Measurements from ENCODE around the gene FUT8. TPM values are rescaled to one million over a fixed set of nuclear protein-coding genes. Genes with fewer than 3 reads are reported as not detected.
"Not testable (repeated sequence)": the region's sequence is repeated elsewhere in the genome, so short reads cannot be mapped to it uniquely, and the experiment has no call there.

FUT8 gene
- total RNA-seq, 1 experiment from 2014 or later, result 16.2 TPM

DNA sequence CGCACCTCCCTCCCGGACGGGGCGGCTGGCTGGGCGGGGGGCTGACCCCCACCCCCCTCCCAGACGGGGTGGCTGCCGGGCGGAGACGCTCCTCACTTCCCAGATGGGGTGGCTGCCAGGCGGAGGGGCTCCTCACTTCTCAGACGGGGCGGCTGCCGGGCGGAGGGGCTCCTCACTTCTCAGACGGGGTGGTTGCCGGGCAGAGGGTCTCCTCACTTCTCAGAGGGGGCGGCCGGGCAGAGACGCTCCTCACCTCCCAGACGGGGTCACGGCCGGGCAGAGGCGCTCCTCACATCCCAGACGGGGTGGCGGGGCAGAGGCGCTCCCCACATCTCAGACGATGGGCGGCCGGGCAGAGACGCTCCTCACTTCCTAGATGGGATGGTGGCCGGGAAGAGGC is 280.0 kb downstream of the FUT8 start:
- in situ Hi-C loops (cut with HindIII; ENCODE audit: low pct_unique_long_range_greater_than_20kb, low sequenced_read_pairs); DNase-seq (ENCODE audit: low read depth, low spot score): not testable (repeated sequence)

DNA sequence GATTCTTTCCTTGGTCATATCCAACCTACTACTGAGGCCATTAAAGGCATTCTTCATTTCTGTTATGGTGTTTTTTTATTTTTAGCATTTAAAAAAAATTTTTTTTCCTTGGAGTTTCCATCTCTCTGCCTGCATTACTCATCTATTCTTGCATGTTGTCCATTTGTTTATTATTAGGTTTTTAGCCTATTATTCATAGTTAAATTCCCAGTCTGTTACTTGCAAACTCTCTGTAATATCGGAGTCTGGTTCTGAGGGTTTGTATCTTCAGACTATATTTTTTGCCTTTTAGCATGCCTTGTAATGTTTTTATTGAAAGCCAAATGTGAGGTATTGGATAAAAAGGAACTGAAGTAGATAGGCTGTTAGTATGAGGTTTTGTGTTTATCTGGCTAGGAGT is 284.3 kb downstream of the FUT8 start:
- in situ Hi-C loops (cut with HindIII; ENCODE audit: low pct_unique_long_range_greater_than_20kb, low sequenced_read_pairs), result no loop called here
- DNase-seq (ENCODE audit: low read depth, low spot score), result no peak

DNA sequence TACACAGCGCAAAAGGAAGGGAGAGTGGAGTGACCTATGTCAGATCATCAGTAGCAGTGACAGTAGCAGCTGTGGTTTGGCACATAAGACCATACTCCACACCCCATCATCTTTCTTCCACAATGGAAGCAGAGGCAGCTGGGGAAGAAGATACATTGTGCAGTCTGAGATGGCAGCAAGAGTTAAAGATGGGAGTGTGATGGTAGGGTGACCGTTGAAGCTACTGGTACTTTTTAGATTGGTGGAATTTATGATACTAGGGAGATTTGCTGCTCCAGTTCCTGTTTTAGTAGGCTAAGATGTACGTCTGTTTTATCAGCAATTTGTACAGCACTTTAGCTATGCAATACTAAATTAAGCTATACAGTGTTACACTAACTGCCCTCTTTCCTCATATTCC is 291.0 kb downstream of the FUT8 start:
- in situ Hi-C loops (cut with HindIII; ENCODE audit: low pct_unique_long_range_greater_than_20kb, low sequenced_read_pairs), result no loop called here
- no peak for DNase-seq (ENCODE audit: low read depth, low spot score)

GRCh38 chr14:65703996-65704395 is 291.5 kb downstream of the FUT8 start:
- no peak for DNase-seq (ENCODE audit: low read depth, low spot score)
- in situ Hi-C loops (cut with HindIII; ENCODE audit: low pct_unique_long_range_greater_than_20kb, low sequenced_read_pairs), result no loop called here

GRCh38 chr14:65704437-65704836 is 291.9 kb downstream of the FUT8 start:
- in situ Hi-C loops (cut with HindIII; ENCODE audit: low pct_unique_long_range_greater_than_20kb, low sequenced_read_pairs), result no loop called here
- DNase-seq (ENCODE audit: low read depth, low spot score), result no peak

- in situ Hi-C loops (cut with HindIII; ENCODE audit: low pct_unique_long_range_greater_than_20kb, low sequenced_read_pairs), result no loop called here
- DNase-seq (ENCODE audit: low read depth, low spot score), result no peak
Observed at GRCh38 chr14:65704850-65705249, 292.3 kb downstream of the FUT8 start.

GRCh38 chr14:65709576-65709975 is 297.0 kb downstream of the FUT8 start:
- DNase-seq (ENCODE audit: low read depth, low spot score), result no peak

GRCh38 chr14:65716813-65717212 is 304.3 kb downstream of the FUT8 start:
- DNase-seq (ENCODE audit: low read depth, low spot score); in situ Hi-C loops (cut with HindIII; ENCODE audit: low pct_unique_long_range_greater_than_20kb, low sequenced_read_pairs): not testable (repeated sequence)

More at GRCh38 chr14:65709576-65709975, 297.0 kb downstream of the FUT8 start:
- in situ Hi-C loops (cut with HindIII; ENCODE audit: low pct_unique_long_range_greater_than_20kb, low sequenced_read_pairs), result no loop called here

GRCh38 chr14:65717384-65717915 is 304.9 kb downstream of the FUT8 start:
- in situ Hi-C loops (cut with HindIII; ENCODE audit: low pct_unique_long_range_greater_than_20kb, low sequenced_read_pairs); DNase-seq (ENCODE audit: low read depth, low spot score): not testable (repeated sequence)

GRCh38 chr14:65718629-65719028 is 306.1 kb downstream of the FUT8 start:
- DNase-seq (ENCODE audit: low read depth, low spot score), result no peak

GRCh38 chr14:65720171-65720570 is 307.6 kb downstream of the FUT8 start:
- in situ Hi-C loops (cut with HindIII; ENCODE audit: low pct_unique_long_range_greater_than_20kb, low sequenced_read_pairs), result no loop called here
- no peak for DNase-seq (ENCODE audit: low read depth, low spot score)

More at GRCh38 chr14:65718629-65719028, 306.1 kb downstream of the FUT8 start:
- in situ Hi-C loops (cut with HindIII; ENCODE audit: low pct_unique_long_range_greater_than_20kb, low sequenced_read_pairs), result no loop called here

DNA sequence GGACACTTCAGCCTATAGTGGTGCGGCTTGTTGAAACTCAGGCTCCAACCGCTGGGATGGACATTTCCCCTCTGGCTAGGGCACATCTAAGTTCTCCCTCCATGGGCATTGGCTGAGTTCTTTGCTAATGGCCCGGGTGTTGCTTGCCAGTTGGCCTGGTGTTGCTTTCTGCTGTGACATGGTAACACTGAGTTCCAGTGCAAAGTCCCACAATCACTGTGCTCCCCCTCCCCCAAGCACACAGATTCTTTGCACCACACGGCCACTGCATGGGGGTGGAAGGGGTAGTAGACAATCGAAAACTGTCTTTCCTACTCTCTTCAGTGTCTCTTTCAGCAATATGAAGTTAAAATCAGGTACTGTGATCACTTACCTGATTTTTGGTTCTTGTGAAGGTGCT is 308.2 kb downstream of the FUT8 start:
- in situ Hi-C loops (cut with HindIII; ENCODE audit: low pct_unique_long_range_greater_than_20kb, low sequenced_read_pairs), result no loop called here
- no peak for DNase-seq (ENCODE audit: low read depth, low spot score)

- in situ Hi-C loops (cut with HindIII; ENCODE audit: low pct_unique_long_range_greater_than_20kb, low sequenced_read_pairs), result no loop called here
- DNase-seq (ENCODE audit: low read depth, low spot score), result no peak
Observed at GRCh38 chr14:65723348-65723747, 310.8 kb downstream of the FUT8 start.

DNA sequence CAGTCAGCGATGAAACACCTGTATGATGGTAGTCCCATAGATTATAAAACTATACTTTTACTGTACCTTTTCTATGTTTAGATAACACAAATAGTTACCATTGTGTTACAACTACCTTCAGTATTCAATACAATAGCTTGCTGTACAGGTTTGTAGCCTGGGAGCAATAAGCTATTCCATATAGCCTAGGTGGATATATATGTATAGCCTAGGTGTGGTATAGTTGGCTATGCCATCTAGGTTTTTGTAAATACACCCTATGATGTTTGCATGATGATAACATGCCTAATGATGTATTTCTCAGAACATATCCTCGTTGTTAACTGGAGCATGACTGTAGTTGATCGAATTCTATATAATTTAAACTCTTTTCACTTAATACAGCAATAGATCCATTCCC is 316.1 kb downstream of the FUT8 start:
- no peak for DNase-seq (ENCODE audit: low read depth, low spot score)
- in situ Hi-C loops (cut with HindIII; ENCODE audit: low pct_unique_long_range_greater_than_20kb, low sequenced_read_pairs), result no loop called here

DNA sequence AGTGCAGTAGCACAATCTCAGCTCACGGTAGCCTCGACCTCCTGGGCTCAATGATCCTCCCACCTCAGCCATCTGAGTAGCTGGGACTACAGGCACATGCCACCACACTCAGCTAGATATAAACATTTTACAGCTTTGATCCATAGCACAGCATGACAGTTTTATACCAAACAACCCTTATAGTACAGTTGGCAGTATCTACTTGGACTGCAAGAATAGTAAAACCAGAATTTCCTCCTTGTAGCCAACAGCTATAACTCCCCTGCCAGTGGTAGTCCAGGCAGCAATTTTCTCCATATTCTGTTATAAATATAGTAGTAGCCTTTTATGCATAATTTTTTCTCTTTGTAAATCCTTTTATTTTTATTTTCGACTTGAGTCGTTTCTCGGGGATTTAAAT is 317.0 kb downstream of the FUT8 start:
- DNase-seq (ENCODE audit: low read depth, low spot score), result no peak
- in situ Hi-C loops (cut with HindIII; ENCODE audit: low pct_unique_long_range_greater_than_20kb, low sequenced_read_pairs), result no loop called here

DNA sequence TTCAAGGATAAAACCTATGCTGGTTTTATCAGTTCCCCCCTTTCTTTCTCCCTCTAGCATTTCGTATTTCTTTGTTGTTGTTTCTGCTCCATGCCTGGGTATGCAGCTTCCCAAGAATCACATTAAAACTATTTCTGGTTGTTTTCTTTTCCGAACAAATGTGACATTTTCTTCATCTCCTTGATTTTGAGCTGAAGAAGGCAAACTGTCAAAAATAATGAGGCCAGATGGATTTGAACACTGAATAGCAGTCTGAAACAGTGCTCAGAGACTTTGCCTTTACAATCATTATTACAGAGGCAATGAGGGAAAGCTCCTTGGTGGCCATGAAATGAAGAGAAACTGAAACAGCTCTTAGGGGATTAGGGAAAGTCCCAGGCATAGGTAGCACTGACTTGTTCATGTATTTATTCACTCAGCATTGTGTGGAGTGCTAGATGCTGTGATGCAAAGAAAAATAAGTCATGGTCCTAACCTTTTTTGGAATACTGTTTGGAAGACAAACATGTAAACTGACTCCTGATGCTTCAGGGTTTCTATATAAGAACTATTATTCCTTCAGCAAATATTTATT is 319.5 kb downstream of the FUT8 start:
- in situ Hi-C loops (cut with HindIII; ENCODE audit: low pct_unique_long_range_greater_than_20kb, low sequenced_read_pairs), result no loop called here
- no peak for DNase-seq (ENCODE audit: low read depth, low spot score)

DNA sequence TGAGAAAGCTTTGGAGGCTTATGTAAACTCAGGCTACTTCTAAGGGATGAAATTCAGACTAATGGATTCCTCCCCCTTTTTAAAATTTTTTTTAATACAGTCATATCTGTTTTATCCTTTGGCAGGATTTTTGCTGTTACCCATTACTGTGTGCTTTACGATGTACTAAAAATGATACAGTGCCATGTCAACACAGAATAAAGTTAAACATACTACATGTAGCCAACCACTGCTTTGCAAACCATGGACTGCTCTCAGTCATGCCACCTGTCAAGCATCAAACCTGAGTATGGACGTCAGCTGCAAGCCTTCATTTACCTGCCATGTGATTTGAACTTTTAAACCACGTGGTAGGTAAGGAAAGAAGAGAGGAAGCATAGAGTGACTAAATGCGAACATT is 325.8 kb downstream of the FUT8 start:
- DNase-seq (ENCODE audit: low read depth, low spot score), result no peak

DNA sequence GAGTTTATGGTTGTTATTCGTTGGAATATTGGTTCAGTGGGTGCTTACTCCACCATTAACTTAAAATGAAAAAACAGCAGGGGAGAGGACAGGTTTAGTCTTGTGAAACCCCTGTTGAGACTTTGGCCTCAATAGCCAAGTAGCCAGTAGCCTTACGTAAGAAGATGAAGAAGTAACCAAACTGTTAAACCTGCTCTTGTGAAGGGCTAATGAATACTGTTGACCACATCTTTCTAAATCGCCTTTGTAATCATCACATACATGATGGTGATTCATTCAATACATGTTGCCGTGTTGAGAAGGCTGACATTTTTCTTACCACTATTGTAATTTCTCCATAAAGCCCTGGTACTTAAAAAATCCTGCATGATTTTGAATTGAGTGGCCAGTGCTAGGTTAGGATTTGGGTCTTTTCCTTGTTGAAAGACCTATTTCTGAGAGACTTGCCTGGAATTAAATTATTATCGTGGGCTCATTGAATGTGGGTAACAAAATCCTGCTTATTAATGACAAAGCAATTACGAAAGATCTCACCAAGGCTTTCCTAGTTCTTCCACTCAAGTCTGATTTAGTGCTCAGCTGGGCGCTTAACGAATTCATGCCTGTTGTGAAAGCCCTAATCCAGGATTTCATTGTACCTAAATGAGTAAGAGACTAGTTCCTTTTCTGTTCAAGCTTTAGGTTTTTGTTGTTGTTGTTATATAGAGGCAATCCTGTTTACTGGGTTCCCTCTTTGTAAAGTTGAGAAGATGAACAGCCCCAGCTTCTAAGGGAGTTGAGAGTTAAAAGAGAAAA is 333.1 kb downstream of the FUT8 start:
- DNase-seq (ENCODE audit: low read depth, low spot score), result no peak
- in situ Hi-C loops (cut with HindIII; ENCODE audit: low pct_unique_long_range_greater_than_20kb, low sequenced_read_pairs), result no loop called here

More for the DNA sequence above, 325.8 kb downstream of the FUT8 start:
- in situ Hi-C loops (cut with HindIII; ENCODE audit: low pct_unique_long_range_greater_than_20kb, low sequenced_read_pairs), result no loop called here

DNA sequence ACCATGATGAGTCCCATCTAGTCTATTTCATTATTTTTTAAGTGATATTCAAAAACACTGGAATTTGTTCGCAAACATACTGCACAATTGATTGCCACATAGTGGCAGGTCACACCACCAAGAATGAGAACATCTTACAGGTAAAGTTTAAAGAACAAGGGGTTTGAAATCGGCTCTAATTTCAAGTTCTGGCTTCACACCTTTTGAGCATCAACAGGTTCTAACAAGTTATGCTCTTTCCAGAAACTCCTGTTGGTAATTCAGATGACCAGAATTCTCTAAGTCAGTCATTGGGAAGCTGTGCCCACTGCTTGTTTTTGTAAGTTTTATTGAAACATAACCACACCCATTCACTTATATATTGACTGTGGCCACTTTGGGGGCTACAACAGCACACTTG is 336.3 kb downstream of the FUT8 start:
- no peak for DNase-seq (ENCODE audit: low read depth, low spot score)
- in situ Hi-C loops (cut with HindIII; ENCODE audit: low pct_unique_long_range_greater_than_20kb, low sequenced_read_pairs), result no loop called here
